Measurements from ENCODE around the gene CAST. TPM values are rescaled to one million over a fixed set of nuclear protein-coding genes. Genes with fewer than 3 reads are reported as not detected.

The CAST gene
- total RNA-seq, 2 experiments from 2014 or later = 197 to 200 TPM

DNA sequence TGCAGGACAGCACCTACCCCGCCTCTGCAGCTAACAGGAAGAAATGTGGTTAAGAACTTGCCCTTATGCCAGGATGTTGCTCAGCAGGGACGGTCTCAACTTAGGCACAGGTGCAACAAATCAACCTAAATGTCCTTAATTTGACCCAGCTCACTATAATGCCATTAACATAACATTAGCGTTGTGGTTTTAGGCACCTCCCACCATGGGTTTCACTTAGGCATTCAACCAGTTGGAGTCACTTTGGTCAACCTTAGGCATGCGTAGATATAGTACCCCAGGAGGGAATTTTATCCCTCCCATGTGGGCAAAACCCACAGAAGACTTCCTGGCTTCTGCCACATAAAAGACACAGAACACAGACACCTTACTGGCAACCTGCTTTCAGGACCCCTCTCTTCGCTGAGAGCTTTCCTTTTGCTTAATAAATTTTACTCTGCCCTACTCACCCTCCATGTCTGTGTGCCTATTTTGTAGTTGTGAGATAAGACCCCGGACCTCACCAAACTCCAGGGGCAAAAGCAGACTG is 154.3 kb downstream of the CAST start:
- ChIA-PET POLR2A (interaction anchor here (0.7 to 2.8 kb wide), 16 partner anchors 9 to 367 kb away, joined by 3 to 137 read pairs (median 5); partner anchors contain the start of genes CAST, ERAP1, ERAP2 and LNPEP), CTCF (interaction anchor here (1.1 to 2.0 kb wide), 2 partner anchors 8 to 10 kb away, joined by 4 to 5 read pairs; partner anchors contain the start of gene ERAP1)
- Histone ChIP-seq H3K4me1 (ENCODE audit: insufficient read depth, low read length) (peaks cover 35% of the 10 kb centered on the region), H3K27me3 (ENCODE audit: control insufficient read depth in 1 of 2, insufficient read depth in 2 of 2, low read length in 2 of 2) (no peaks in the 10 kb centered on the region), H3K9me3 (ENCODE audit: control insufficient read depth in 1 of 2, insufficient read depth in 1 of 2, low read length in 2 of 2) (no peaks in the 10 kb centered on the region), H3K27ac (ENCODE audit: low read depth in 1 of 2, low read length in 2 of 2) (peak overlapping the region; percentile 68 to 76), H3K4me3 (ENCODE audit: low read length) (peak overlapping the region; percentile 43), H3K36me3 (ENCODE audit: insufficient read depth, low read length) (no peaks in the 10 kb centered on the region)
- intact Hi-C loops (cut with DNase I, micrococcal nuclease) = loop anchor here in 1 of 2 experiments (5.0 kb wide), 1 partner anchor 51 kb away; no protein-coding TSS in a partner anchor
- Mint-ChIP-seq H3K9me3 (no peaks in the 10 kb centered on the region), H3K4me1 (ENCODE audit: low read depth) (peaks cover 71% of the 10 kb centered on the region), H3K4me3 (peak overlapping the region; percentile 67), H3K27ac (peak overlapping the region; percentile 92), H3K27me3 (no peaks in the 10 kb centered on the region), H3K36me3 (ENCODE audit: low read depth) (no peaks in the 10 kb centered on the region)
- no peak for TF ChIP-seq CTCF (IDR thresholded peaks at IDR 0.05)
- DNase-seq (peak; percentile 21 to 92 (median 46)), ATAC-seq (ENCODE audit: poor library complexity) (peak; percentile 86)

DNA sequence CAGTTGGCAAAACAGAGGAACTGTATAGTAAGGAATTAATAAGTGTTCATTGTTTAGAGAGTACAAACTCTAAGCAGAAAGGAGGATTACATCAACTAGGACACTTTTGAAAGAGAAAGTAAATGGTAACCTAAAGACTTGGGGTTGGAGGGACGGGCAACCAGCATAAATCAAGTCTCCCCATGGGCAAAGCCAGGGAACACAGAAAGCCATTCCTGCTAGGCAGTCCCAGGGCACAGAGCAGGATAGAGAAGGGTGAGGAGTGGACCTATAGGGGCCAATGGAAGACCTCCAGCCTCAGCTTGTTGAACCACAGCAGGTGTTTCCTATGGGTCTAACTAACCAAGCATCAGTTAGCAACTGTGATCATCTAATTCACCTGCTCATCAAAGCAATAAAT is 154.8 kb downstream of the CAST start:
- ATAC-seq (ENCODE audit: poor library complexity) (peak; percentile 28), DNase-seq (peak in 5 of 14 experiments; percentile 7 to 51 (median 41))
- Mint-ChIP-seq H3K4me3 (peak overlapping the region; percentile 67), H3K4me1 (ENCODE audit: low read depth) (peaks cover 71% of the 10 kb centered on the region), H3K9me3 (no peaks in the 10 kb centered on the region), H3K36me3 (ENCODE audit: low read depth) (no peaks in the 10 kb centered on the region), H3K27ac (peak overlapping the region; percentile 92), H3K27me3 (no peaks in the 10 kb centered on the region)
- intact Hi-C loops (cut with DNase I, micrococcal nuclease) = loop anchor here in 1 of 2 experiments (5.0 kb wide), 1 partner anchor 50 kb away; no protein-coding TSS in a partner anchor
- H3K27me3 ChIP-seq (ENCODE audit: control insufficient read depth in 1 of 2, insufficient read depth in 2 of 2, low read length in 2 of 2) = no peaks in the 10 kb centered on the region
- peaks cover 38% of the 10 kb centered on the region for H3K4me1 ChIP-seq (ENCODE audit: insufficient read depth, low read length)
- H3K9me3 ChIP-seq (ENCODE audit: control insufficient read depth in 1 of 2, insufficient read depth in 1 of 2, low read length in 2 of 2) = no peaks in the 10 kb centered on the region
- CTCF ChIA-PET = interaction anchor here (0.6 to 2.0 kb wide), 3 partner anchors 9 to 10 kb away, joined by 4 to 5 read pairs (median 5); partner anchors contain the start of gene ERAP1
- POLR2A ChIA-PET = interaction anchor here (0.7 to 2.8 kb wide), 13 partner anchors 9 to 367 kb away, joined by 3 to 137 read pairs (median 6); partner anchors contain the start of genes CAST, ERAP1, ERAP2 and RIOK2
- H3K4me3 ChIP-seq (ENCODE audit: low read length) = peak overlapping the region; percentile 43
- no peaks in the 10 kb centered on the region for H3K36me3 ChIP-seq (ENCODE audit: insufficient read depth, low read length)
- H3K27ac ChIP-seq (ENCODE audit: low read depth in 1 of 2, low read length in 2 of 2) = peak overlapping the region; percentile 68 to 76
- TF ChIP-seq CTCF (IDR thresholded peaks at IDR 0.05) = no peak

DNA sequence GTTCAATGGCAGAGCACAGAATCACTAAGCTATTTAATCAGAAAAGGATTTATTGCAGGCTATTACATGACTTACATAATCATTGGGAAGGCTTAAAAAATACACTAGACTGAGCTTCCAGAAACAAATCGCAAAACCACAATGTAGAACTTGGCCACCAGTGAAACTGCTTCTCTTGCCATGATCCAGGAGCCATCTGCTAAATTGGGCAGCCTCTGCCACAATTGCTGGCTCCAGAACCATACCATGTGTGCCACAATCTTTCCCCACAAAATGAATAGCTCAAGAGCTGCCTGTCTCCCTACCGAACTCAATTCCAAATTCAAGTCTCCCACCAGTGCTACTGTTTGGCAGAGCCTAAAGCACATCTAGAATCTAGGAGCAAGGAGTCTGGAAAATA is 155.3 kb downstream of the CAST start:
- no peaks in the 10 kb centered on the region for H3K36me3 ChIP-seq (ENCODE audit: insufficient read depth, low read length)
- DNase-seq = no peak
- TF ChIP-seq CTCF (IDR thresholded peaks at IDR 0.05) = no peak
- Mint-ChIP-seq H3K36me3 (ENCODE audit: low read depth) (no peaks in the 10 kb centered on the region), H3K4me1 (ENCODE audit: low read depth) (peaks cover 74% of the 10 kb centered on the region), H3K27me3 (no peaks in the 10 kb centered on the region), H3K27ac (peak overlapping the region; percentile 92), H3K9me3 (no peaks in the 10 kb centered on the region), H3K4me3 (peak overlapping the region; percentile 67)
- ATAC-seq (ENCODE audit: poor library complexity) = no peak
- H3K4me3 ChIP-seq (ENCODE audit: low read length) = peak overlapping the region; percentile 43
- POLR2A ChIA-PET = interaction anchor here (2.1 to 2.8 kb wide), 4 partner anchors 10 to 59 kb away, joined by 9 to 137 read pairs (median 14); partner anchors contain the start of genes ERAP1 and ERAP2
- CTCF ChIA-PET = interaction anchor here (0.6 to 2.0 kb wide), 2 partner anchors 9 to 10 kb away, joined by 5 read pairs; partner anchors contain the start of gene ERAP1
- H3K27me3 ChIP-seq (ENCODE audit: control insufficient read depth in 1 of 2, insufficient read depth in 2 of 2, low read length in 2 of 2) = no peaks in the 10 kb centered on the region
- peak overlapping the region; percentile 68 to 76 for H3K27ac ChIP-seq (ENCODE audit: low read depth in 1 of 2, low read length in 2 of 2)
- no peaks in the 10 kb centered on the region for H3K9me3 ChIP-seq (ENCODE audit: control insufficient read depth in 1 of 2, insufficient read depth in 1 of 2, low read length in 2 of 2)
- peaks cover 39% of the 10 kb centered on the region for H3K4me1 ChIP-seq (ENCODE audit: insufficient read depth, low read length)
- intact Hi-C loops (cut with DNase I, micrococcal nuclease) = loop anchor here in 1 of 2 experiments (5.0 kb wide), 1 partner anchor 50 kb away; no protein-coding TSS in a partner anchor

Data from CD4-positive, alpha-beta T cell (primary cell).